ENCODE results near the gene RNF212B.

The RNF212B gene

GRCh38 chr14:23302290-23303225 lies 64.8 kb downstream of the RNF212B start, which contains the start of gene PPP1R3E (continued):
- peak; percentile 42; the same call in 1 of the 2 replicates for TF ChIP-seq ZNF391 (tag by site-specific recombination; IDR thresholded peaks at IDR 0.05; ENCODE audit: borderline replicate concordance, low read depth)
- peak; percentile 65 for TF ChIP-seq EGR2 (tag by site-specific recombination; IDR thresholded peaks at IDR 0.05; ENCODE audit: low read depth)
- no peak for TF ChIP-seq ZNF138 (tag by site-specific recombination; IDR thresholded peaks at IDR 0.05; ENCODE audit: borderline replicate concordance)
- 0 out of 2 replicates have a peak, but pooled peaks have one; percentile 8 for TF ChIP-seq ZNF2 (tag by site-specific recombination; IDR thresholded peaks at IDR 0.05)
- no peak for TF ChIP-seq ZNF174 (tag by site-specific recombination; IDR thresholded peaks at IDR 0.05)
- peak; percentile 52; the same call in 1 of the 2 replicates for TF ChIP-seq ZNF660 (tag by site-specific recombination; IDR thresholded peaks at IDR 0.05)
- TF ChIP-seq SCRT1 (tag by site-specific recombination; IDR thresholded peaks at IDR 0.05; ENCODE audit: borderline replicate concordance) = peak; percentile 94
- TF ChIP-seq KLF17 (tag by site-specific recombination; IDR thresholded peaks at IDR 0.05) = peak; percentile 70; the same call in 1 of the 2 replicates
- 0 out of 2 replicates have a peak, but pooled peaks have one; percentile 22 for TF ChIP-seq ZNF362 (tag by site-specific recombination; IDR thresholded peaks at IDR 0.05)
- peak; percentile 67; the same call in 1 of the 2 replicates for TF ChIP-seq PRDM10 (tag by site-specific recombination; IDR thresholded peaks at IDR 0.05)
- TF ChIP-seq TRIM28 (IDR thresholded peaks at IDR 0.05; ENCODE audit: borderline replicate concordance, low read length) = no peak
- TF ChIP-seq ZNF785 (tag by site-specific recombination; IDR thresholded peaks at IDR 0.05) = no peak
- TF ChIP-seq ZNF610 (tag by site-specific recombination; IDR thresholded peaks at IDR 0.05; ENCODE audit: borderline replicate concordance) = peak; percentile 15; the same call in 1 of the 2 replicates
- no peak for TF ChIP-seq ZNF791 (tag by site-specific recombination; IDR thresholded peaks at IDR 0.05)
- TF ChIP-seq ZNF19 (tag by site-specific recombination; IDR thresholded peaks at IDR 0.05; ENCODE audit: low read depth) = no peak
- peak; percentile 56 for TF ChIP-seq ZNF335 (tag by site-specific recombination; conservative IDR thresholded peaks at IDR 0.05)
- peak; percentile 41; the same call in 1 of the 2 replicates for TF ChIP-seq ZBTB11 (tag by site-specific recombination; conservative IDR thresholded peaks at IDR 0.05; ENCODE audit: low read depth)
- TF ChIP-seq GLIS1 (tag by site-specific recombination; IDR thresholded peaks at IDR 0.05) = peak; percentile 15; the same call in 1 of the 2 replicates
- TF ChIP-seq PRDM1 (tag by site-specific recombination; IDR thresholded peaks at IDR 0.05) = no peak
- TF ChIP-seq SP3 (tag by site-specific recombination; IDR thresholded peaks at IDR 0.05) = peak; percentile 63
- TF ChIP-seq ZNF449 (tag by site-specific recombination; IDR thresholded peaks at IDR 0.05) = 0 out of 2 replicates have a peak, but pooled peaks have one; percentile 8

Measured in HEK293 (cell line).